ENCODE results near the gene TEAD1. TPM values are rescaled to one million over a fixed set of nuclear protein-coding genes. Genes with fewer than 3 reads are reported as not detected.

Gene TEAD1
- total RNA-seq, 2 experiments from 2014 or later: 0.25 to 0.83 TPM

GRCh38 chr11:12692229-12693075, 18.2 kb downstream of the TEAD1 start:
- H3K36me3 Mint-ChIP-seq (ENCODE audit: low read depth): no peaks in the 10 kb centered on the region
- ATAC-seq: no peak
- ChIA-PET CTCF (no interaction called here), POLR2A (no interaction called here)
- TF ChIP-seq CTCF (IDR thresholded peaks at IDR 0.05): no peak
- intact Hi-C loops (cut with micrococcal nuclease): no loop called here
- peaks cover 7% of the 10 kb centered on the region for H3K4me1 Mint-ChIP-seq (ENCODE audit: low read depth)
- H3K27ac Mint-ChIP-seq: no peak overlapping the region
- H3K27me3 Mint-ChIP-seq: peaks cover 66% of the 10 kb centered on the region
- H3K9me3 Mint-ChIP-seq: no peaks in the 10 kb centered on the region
- no peak for DNase-seq
- no peak overlapping the region for H3K4me3 Mint-ChIP-seq

GRCh38 chr11:12693094-12693478, 18.9 kb downstream of the TEAD1 start:
- DNase-seq (no peak), ATAC-seq (no peak)
- ChIA-PET CTCF (no interaction called here), POLR2A (no interaction called here)
- Mint-ChIP-seq H3K4me3 (no peak overlapping the region), H3K36me3 (ENCODE audit: low read depth) (no peaks in the 10 kb centered on the region), H3K9me3 (no peaks in the 10 kb centered on the region), H3K27ac (no peak overlapping the region), H3K27me3 (peaks cover 66% of the 10 kb centered on the region), H3K4me1 (ENCODE audit: low read depth) (peaks cover 8% of the 10 kb centered on the region)
- intact Hi-C loops (cut with micrococcal nuclease): no loop called here
- TF ChIP-seq CTCF (IDR thresholded peaks at IDR 0.05): no peak

- no peak for TF ChIP-seq CTCF (IDR thresholded peaks at IDR 0.05)
- Mint-ChIP-seq H3K9me3 (no peaks in the 10 kb centered on the region), H3K4me3 (no peak overlapping the region), H3K27ac (no peak overlapping the region), H3K27me3 (peaks cover 67% of the 10 kb centered on the region), H3K4me1 (ENCODE audit: low read depth) (peaks cover 10% of the 10 kb centered on the region), H3K36me3 (ENCODE audit: low read depth) (no peaks in the 10 kb centered on the region)
- ATAC-seq (peak; percentile 55), DNase-seq (peak; percentile 21)
- CTCF ChIA-PET: no interaction called here
- intact Hi-C loops (cut with micrococcal nuclease): no loop called here
- POLR2A ChIA-PET: interaction anchor here (0.8 kb wide), 1 partner anchor 235 kb away, joined by 4 read pairs; no protein-coding TSS in a partner anchor
These were observed 19.4 kb downstream of the TEAD1 start for GRCh38 chr11:12693479-12694182.

GRCh38 chr11:12694183-12694531, 19.9 kb downstream of the TEAD1 start:
- Mint-ChIP-seq H3K4me3 (no peak overlapping the region), H3K27ac (no peak overlapping the region), H3K36me3 (ENCODE audit: low read depth) (no peaks in the 10 kb centered on the region), H3K4me1 (ENCODE audit: low read depth) (peaks cover 10% of the 10 kb centered on the region), H3K27me3 (peaks cover 62% of the 10 kb centered on the region), H3K9me3 (no peaks in the 10 kb centered on the region)
- CTCF ChIA-PET: no interaction called here
- POLR2A ChIA-PET: interaction anchor here (0.8 kb wide), 1 partner anchor 235 kb away, joined by 4 read pairs; no protein-coding TSS in a partner anchor
- intact Hi-C loops (cut with micrococcal nuclease): no loop called here
- DNase-seq: no peak
- TF ChIP-seq CTCF (IDR thresholded peaks at IDR 0.05): no peak
- no peak for ATAC-seq

- no peak for TF ChIP-seq CTCF (IDR thresholded peaks at IDR 0.05)
These were observed 21.1 kb downstream of the TEAD1 start for GRCh38 chr11:12695221-12695794.

More at GRCh38 chr11:12695221-12695794, 21.1 kb downstream of the TEAD1 start:
- Mint-ChIP-seq H3K27me3 (peaks cover 64% of the 10 kb centered on the region), H3K4me1 (ENCODE audit: low read depth) (peaks cover 10% of the 10 kb centered on the region), H3K9me3 (no peaks in the 10 kb centered on the region), H3K4me3 (no peak overlapping the region), H3K27ac (no peak overlapping the region), H3K36me3 (ENCODE audit: low read depth) (no peaks in the 10 kb centered on the region)
- CTCF ChIA-PET: no interaction called here
- DNase-seq: no peak
- intact Hi-C loops (cut with micrococcal nuclease): no loop called here
- POLR2A ChIA-PET: no interaction called here
- ATAC-seq: no peak
